Measurements from ENCODE around the gene ZNF667. TPM values are rescaled to one million over a fixed set of nuclear protein-coding genes. Genes with fewer than 3 reads are reported as not detected.

The ZNF667 gene
- total RNA-seq, 1 experiment from 2014 or later, result not detected

DNA sequence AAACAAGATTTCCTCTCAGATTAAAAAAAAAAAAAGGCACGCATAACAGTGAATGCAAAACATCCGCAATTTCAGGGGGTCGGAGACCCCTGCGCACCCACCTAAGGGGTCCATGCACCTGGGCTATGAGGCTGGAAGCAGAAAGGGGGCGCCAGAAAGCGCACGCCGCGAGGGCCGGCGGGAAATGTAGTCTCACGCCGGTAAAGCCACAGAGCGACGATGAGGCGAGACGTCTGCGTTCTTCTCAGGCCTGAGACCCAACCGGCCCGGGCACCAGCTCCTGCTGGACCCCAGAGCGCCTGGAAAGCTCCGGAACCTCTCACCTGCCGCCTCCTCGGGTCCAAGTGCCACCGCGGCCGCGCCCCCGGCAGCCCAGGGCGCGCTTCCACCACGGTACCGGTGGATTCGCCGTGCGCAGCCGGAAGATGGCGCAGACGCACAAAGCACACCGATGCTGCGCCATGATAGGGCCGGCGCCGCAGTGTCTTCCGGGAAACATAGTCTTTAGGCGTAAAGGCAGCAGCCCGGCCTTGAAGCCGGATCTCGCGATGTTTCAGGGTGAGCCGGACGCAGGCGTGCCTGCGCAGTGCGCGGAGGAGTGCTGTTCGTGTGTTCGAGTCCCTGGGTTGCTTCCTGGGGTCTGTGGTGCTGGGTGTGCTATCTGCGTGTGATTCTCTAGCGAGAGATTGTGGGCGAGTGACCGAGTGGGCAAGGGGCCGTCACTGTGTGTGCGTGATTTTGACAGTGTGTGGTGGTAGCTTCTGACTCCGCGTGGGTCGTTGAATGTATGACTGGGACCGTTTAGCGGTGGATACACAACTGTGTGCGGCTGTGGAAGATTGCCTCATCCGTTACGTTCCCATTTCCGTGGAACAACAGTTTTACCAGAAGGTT, 83.8 kb downstream of the ZNF667 start, which contains the start of gene ZNF582:
Gene ZNF582, minus strand, starts transcription at position 416 of the 894 bp plus-strand sequence. CDS start 1,782 bp downstream, outside the sequence.
- intact Hi-C loops (cut with micrococcal nuclease; ENCODE audit: unreplicated experiment), result loop anchor here (1.0 to 2.0 kb wide), 2 partner anchors 10 to 79 kb away; partner anchors contain the start of gene ZSCAN5A
- BruUV-seq (replicated peaks), result TSS peak; percentile 80
- H3K4me2 ChIP-seq, result peak within 1 kb of the TSS; percentile 77
- H3K27me3 ChIP-seq (ENCODE audit: insufficient read depth, low read depth), result no peaks in the 10 kb centered on the region
- DNase-seq, result peak; percentile 86 to 89
- peak within 1 kb of the TSS; percentile 50 for H3K27ac ChIP-seq
- peaks cover 21% of the 10 kb centered on the region for H3K9me3 ChIP-seq (ENCODE audit: insufficient read depth, low read depth)
- POLR2A ChIA-PET (ENCODE audit: unreplicated experiment), result interaction anchor here (0.7 kb wide), 1 partner anchor 443 kb away, joined by 5 read pairs; no protein-coding TSS in a partner anchor
- H3K4me3 ChIP-seq, result peak within 1 kb of the TSS; percentile 70
- peaks cover 3% of the 10 kb centered on the region; the same call in 1 of the 2 replicates for H3F3A ChIP-seq (ENCODE audit: insufficient read depth, low read depth)
- TF ChIP-seq EZH2 (IDR thresholded peaks at IDR 0.05; ENCODE audit: low read depth), result no peak
- TF ChIP-seq, protein P1, sequence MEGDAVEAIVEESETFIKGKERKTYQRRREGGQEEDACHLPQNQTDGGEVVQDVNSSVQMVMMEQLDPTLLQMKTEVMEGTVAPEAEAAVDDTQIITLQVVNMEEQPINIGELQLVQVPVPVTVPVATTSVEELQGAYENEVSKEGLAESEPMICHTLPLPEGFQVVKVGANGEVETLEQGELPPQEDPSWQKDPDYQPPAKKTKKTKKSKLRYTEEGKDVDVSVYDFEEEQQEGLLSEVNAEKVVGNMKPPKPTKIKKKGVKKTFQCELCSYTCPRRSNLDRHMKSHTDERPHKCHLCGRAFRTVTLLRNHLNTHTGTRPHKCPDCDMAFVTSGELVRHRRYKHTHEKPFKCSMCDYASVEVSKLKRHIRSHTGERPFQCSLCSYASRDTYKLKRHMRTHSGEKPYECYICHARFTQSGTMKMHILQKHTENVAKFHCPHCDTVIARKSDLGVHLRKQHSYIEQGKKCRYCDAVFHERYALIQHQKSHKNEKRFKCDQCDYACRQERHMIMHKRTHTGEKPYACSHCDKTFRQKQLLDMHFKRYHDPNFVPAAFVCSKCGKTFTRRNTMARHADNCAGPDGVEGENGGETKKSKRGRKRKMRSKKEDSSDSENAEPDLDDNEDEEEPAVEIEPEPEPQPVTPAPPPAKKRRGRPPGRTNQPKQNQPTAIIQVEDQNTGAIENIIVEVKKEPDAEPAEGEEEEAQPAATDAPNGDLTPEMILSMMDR (conservative IDR thresholded peaks at IDR 0.05), result peak; percentile 89
- peak within 1 kb of the TSS; percentile 98 for H2AFZ ChIP-seq
- no peaks in the 10 kb centered on the region for H4K20me1 ChIP-seq (ENCODE audit: insufficient read depth)
- no peaks in the 10 kb centered on the region for H3K9me2 ChIP-seq (ENCODE audit: insufficient read depth)
- H3K79me2 ChIP-seq (ENCODE audit: low read depth), result no peaks in the 10 kb centered on the region
- H3K4me1 ChIP-seq (replicated peaks; ENCODE audit: insufficient read depth), result 0 out of 2 replicates have a peak, but pooled peaks cover 9% of the 10 kb centered on the region
- CTCF ChIA-PET, result interaction anchor here (0.5 kb wide), 1 partner anchor 225 kb away, joined by 3 read pairs; no protein-coding TSS in a partner anchor
- no peaks in the 10 kb centered on the region for H3K36me3 ChIP-seq (ENCODE audit: low read depth)

Other genes with a start within 250 kb of the ZNF667 start
- not detected in 2 replicates for gene EDDM13, start 204.6 kb downstream of the ZNF667 start, total RNA-seq (2021)
- 20.5 and 23.6 TPM in 2 replicates for gene ZSCAN5A, start 162.5 kb downstream of the ZNF667 start, total RNA-seq (2021)
- gene ZNF582, start 83.8 kb downstream of the ZNF667 start, total RNA-seq (2021), result 1.8 and 3.4 TPM in 2 replicates
- gene ZNF583, start 73.0 kb downstream of the ZNF667 start, total RNA-seq (2021), result 2.5 and 3.1 TPM in 2 replicates
- 0.57 and 0.78 TPM in 2 replicates for gene ZNF471, start 30.5 kb upstream of the ZNF667 start, total RNA-seq (2021)
- 2.8 and 3.2 TPM in 2 replicates for gene ZFP28, start 61.6 kb upstream of the ZNF667 start, total RNA-seq (2021)
- gene ZNF470, start 90.1 kb upstream of the ZNF667 start, total RNA-seq (2021), result 1.2 and 1.7 TPM in 2 replicates
- 7.1 and 7.2 TPM in 2 replicates for gene ZNF71, start 118.0 kb upstream of the ZNF667 start, total RNA-seq (2021)
- 0.33 TPM in 1 of 2 replicates, not detected in the other for gene SMIM17, start 165.8 kb upstream of the ZNF667 start, total RNA-seq (2021)
- gene ZNF835, start 194.4 kb upstream of the ZNF667 start, total RNA-seq (2021), result not detected in 2 replicates